ENCODE measurements around the gene KCNK6. TPM values are rescaled to one million over a fixed set of nuclear protein-coding genes. Genes with fewer than 3 reads are reported as not detected.

KCNK6 gene
- total and polyA plus RNA-seq, 2 of the 8 experiments (the other 6 are each of a cell fraction or from before 2014, with no cell fraction given), result 10.6 to 13.3 TPM

GRCh38 chr19:38308926-38309614 lies 10.6 kb upstream of the KCNK6 start:
- Histone ChIP-seq H2BK12ac (ENCODE audit: low read depth, low read length) (no peak overlapping the region), H3K9ac (replicated peaks in 1 of 4; ENCODE audit: extremely low read depth in 1 of 4, low read depth in 3 of 4, low read length in 3 of 4) (no peak overlapping the region), H3K79me2 (ENCODE audit: control insufficient read depth in 1 of 2, insufficient read depth in 2 of 2, low read length in 2 of 2) (peaks cover 0 to 15% of the 10 kb centered on the region in 2 experiments; a peak in 2 of 4 replicates), H3K23ac (ENCODE audit: insufficient read length) (no peak overlapping the region), H3K79me1 (ENCODE audit: low read depth, low read length) (peaks cover 8% of the 10 kb centered on the region), H3K4me2 (ENCODE audit: insufficient read depth in 1 of 2, low read depth in 2 of 2, low read length in 2 of 2) (no peak overlapping the region), H4K91ac (replicated peaks; ENCODE audit: insufficient read length, low read length) (no peak overlapping the region), H2BK5ac (ENCODE audit: low read depth, low read length) (no peak overlapping the region), H3K27ac (ENCODE audit: low read depth, low read length) (no peak overlapping the region), H2BK120ac (replicated peaks; ENCODE audit: low read depth, low read length) (no peak overlapping the region), H3K27me3 (replicated peaks in 1 of 4; ENCODE audit: control insufficient read depth in 3 of 4, extremely low read depth in 1 of 4, insufficient read depth in 3 of 4, low read length in 3 of 4) (no peaks in the 10 kb centered on the region), H4K5ac (ENCODE audit: insufficient read length, low read depth, low read length) (no peak overlapping the region), H3K14ac (ENCODE audit: insufficient read length) (no peak overlapping the region), H3K18ac (ENCODE audit: extremely low read depth, low read length) (no peak overlapping the region), H2BK15ac (ENCODE audit: low read length) (no peak overlapping the region), H3K36me3 (ENCODE audit: control insufficient read depth in 2 of 4, insufficient read depth in 4 of 4, low read length in 3 of 4) (peaks cover 0 to 18% (median 9%) of the 10 kb centered on the region in 4 experiments; a peak in 5 of 8 replicates), H2AFZ (ENCODE audit: low read length) (no peak overlapping the region), H4K20me1 (replicated peaks in 1 of 2; ENCODE audit: control insufficient read depth in 1 of 2, insufficient read depth in 2 of 2, low read length in 2 of 2) (peaks cover 4 to 16% of the 10 kb centered on the region in 2 experiments), H2BK20ac (ENCODE audit: low read length) (no peak overlapping the region), H3K23me2 (ENCODE audit: low read depth, low read length) (peaks cover 12% of the 10 kb centered on the region; the same call in 1 of the 2 replicates), H3K56ac (replicated peaks; ENCODE audit: insufficient read length, low read depth, low read length) (no peak overlapping the region), H3K4me1 (replicated peaks in 1 of 4; ENCODE audit: control insufficient read depth in 3 of 4, insufficient read depth in 4 of 4, low read length in 3 of 4) (peaks cover 0 to 8% (median 3%) of the 10 kb centered on the region in 4 experiments; a peak in 3 of 7 replicates), H3K4me3 (ENCODE audit: extremely low read depth in 1 of 4, insufficient read depth in 2 of 4, low read depth in 3 of 4, low read length in 4 of 4) (no peak overlapping the region), H3K4ac (replicated peaks; ENCODE audit: insufficient read length, low read depth, low read length) (no peak overlapping the region), H2AK5ac (ENCODE audit: low read depth, low read length) (no peak overlapping the region), H3K9me3 (ENCODE audit: insufficient read depth in 2 of 2, low read depth in 1 of 2, low read length in 1 of 2) (no peaks in the 10 kb centered on the region), H4K8ac (ENCODE audit: extremely low read depth, insufficient read depth, low read length) (no peak overlapping the region; the same call in 1 of the 2 replicates)
- DNase-seq (ENCODE audit: low read depth in 1 of 2, low spot score in 2 of 2) (no peak), FAIRE-seq (no peak)
- ChIA-PET CTCF (ENCODE audit: partially characterized antibody) (interaction anchor here (1.0 to 3.0 kb wide), 2 partner anchors 12 to 52 kb away, joined by 3 to 7 read pairs; no protein-coding TSS in a partner anchor), POLR2A (ENCODE audit: partially characterized antibody) (interaction anchor here (0.6 to 1.0 kb wide), 2 partner anchors 30 to 45 kb away, joined by 3 to 6 read pairs; no protein-coding TSS in a partner anchor)
- WGBS, 2 experiments (ENCODE audit: extremely low coverage in 1 of 2, insufficient coverage in 1 of 2, insufficient read length in 1 of 2, insufficient replicate concordance in 2 of 2, low coverage in 1 of 2, low lambda C conversion rate in 2 of 2, missing lambda C conversion rate in 1 of 2), result 95% methylated on average over 16 of the region's 24 CpGs; no CpG with 5 or more reads in 1 of the 2 experiments
- TF ChIP-seq CTCF (IDR thresholded peaks at IDR 0.05; ENCODE audit: control extremely low read depth in 1 of 3, insufficient read depth in 1 of 3, low read depth in 1 of 3, low read length in 3 of 3) (no peak), SUZ12 (IDR thresholded peaks at IDR 0.05; ENCODE audit: low read length) (no peak), SIX5 (IDR thresholded peaks at IDR 0.05; ENCODE audit: low read depth, low read length) (no peak), SP2 (IDR thresholded peaks at IDR 0.05; ENCODE audit: low read length) (no peak), FOSL1 (IDR thresholded peaks at IDR 0.05; ENCODE audit: insufficient read depth, low read depth, low read length) (no peak), EGR1 (IDR thresholded peaks at IDR 0.05; ENCODE audit: borderline replicate concordance, low read depth, low read length) (no peak), CTBP2 (IDR thresholded peaks at IDR 0.05; ENCODE audit: borderline replicate concordance, insufficient read depth, insufficient read length, low read length) (no peak), EP300 (IDR thresholded peaks at IDR 0.05; ENCODE audit: borderline replicate concordance in 1 of 2, low read depth in 2 of 2, low read length in 2 of 2) (no peak), ASH2L (IDR thresholded peaks at IDR 0.05; ENCODE audit: low read length) (no peak)

All from H1 (cell line).